ENCODE measurements around the gene CACNB1. TPM values are rescaled to one million over a fixed set of nuclear protein-coding genes. Genes with fewer than 3 reads are reported as not detected.

Gene CACNB1
- total RNA-seq, 1 experiment from 2014 or later = 20.0 TPM

DNA sequence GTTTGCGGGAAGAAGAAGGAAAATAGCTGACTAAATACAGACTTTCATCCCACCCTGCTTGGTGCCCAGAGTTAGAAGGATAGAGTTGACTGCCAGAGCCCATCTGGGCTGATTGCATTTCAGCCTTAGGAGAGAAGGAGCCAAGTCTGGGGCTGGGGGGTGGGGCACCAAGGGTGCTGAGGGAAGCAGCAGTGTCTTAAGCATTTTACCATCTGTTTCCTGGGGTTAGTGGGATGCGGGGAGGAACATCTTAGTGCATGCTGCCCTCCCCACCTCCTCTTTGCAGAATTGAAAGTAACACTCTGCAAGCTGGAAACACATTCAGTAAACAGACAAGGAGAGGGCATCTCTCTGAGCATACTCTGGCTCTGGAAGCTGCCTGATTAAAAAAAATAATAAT lies 30.0 kb downstream of the CACNB1 start:
- Histone ChIP-seq H2BK12ac (ENCODE audit: insufficient read length, low read depth, low read length) (no peak overlapping the region), H3K18ac (ENCODE audit: insufficient read length, low read depth, low read length) (no peak overlapping the region), H2BK120ac (ENCODE audit: low read depth, low read length, poor library complexity, severe bottlenecking) (no peak overlapping the region), H3T11ph (ENCODE audit: low read length) (no peak overlapping the region), H3K4me1 (ENCODE audit: insufficient read depth, low read length) (no peaks in the 10 kb centered on the region; the same call in 1 of the 2 replicates), H2AK5ac (ENCODE audit: insufficient read length, low read length) (no peak overlapping the region), H2BK5ac (ENCODE audit: insufficient read length, low read length) (no peak overlapping the region), H3K27ac (ENCODE audit: insufficient read length, low read depth, low read length) (no peak overlapping the region), H3K27me3 (ENCODE audit: insufficient read depth, low read length) (peaks cover 10% of the 10 kb centered on the region; the same call in 1 of the 2 replicates), H3K9me3 (ENCODE audit: control insufficient read depth, low read depth, low read length) (no peaks in the 10 kb centered on the region), H3K23me2 (ENCODE audit: insufficient read length, low read depth, low read length, poor library complexity, severe bottlenecking) (peaks cover 9% of the 10 kb centered on the region), H3K4me2 (ENCODE audit: insufficient read depth, insufficient read length, low read length) (no peak overlapping the region), H3K56ac (ENCODE audit: insufficient read length, low read depth, low read length) (no peak overlapping the region), H4K5ac (ENCODE audit: insufficient read length, low read depth, low read length) (no peak overlapping the region), H3K79me2 (ENCODE audit: insufficient read depth, low read length) (no peaks in the 10 kb centered on the region), H2BK15ac (ENCODE audit: low read depth, low read length) (no peak overlapping the region), H2AFZ (ENCODE audit: low read length) (no peak overlapping the region), H2BK20ac (ENCODE audit: low read depth, low read length, poor library complexity, severe bottlenecking) (no peak overlapping the region), H4K8ac (replicated peaks; ENCODE audit: insufficient read length, low read depth, low read length) (no peak overlapping the region), H3K79me1 (ENCODE audit: insufficient read depth, low read depth, low read length, poor library complexity, severe bottlenecking) (no peaks in the 10 kb centered on the region), H4K91ac (ENCODE audit: insufficient read length, low read depth, low read length) (no peak overlapping the region), H3K4ac (ENCODE audit: low read depth, low read length) (no peak overlapping the region), H3K23ac (ENCODE audit: insufficient read length, low read depth, low read length) (no peak overlapping the region), H3K14ac (ENCODE audit: insufficient read depth, low read length) (no peak overlapping the region), H3K9ac (ENCODE audit: extremely low read depth, insufficient read length, low read length) (no peak overlapping the region), H4K20me1 (ENCODE audit: control insufficient read depth, insufficient read depth, insufficient read length) (no peaks in the 10 kb centered on the region)
- WGBS (ENCODE audit: extremely low coverage, insufficient read length, low lambda C conversion rate) = no CpG with 5 or more reads among the region's 2 CpGs
- DNase-seq = no peak
- Mint-ChIP-seq H3K4me1 (peaks cover 31 to 33% of the 10 kb centered on the region in 2 experiments), H3K27ac (no peak overlapping the region), H3K4me3 (no peak overlapping the region; a peak in 1 of 5 replicates), H3K27me3 (ENCODE audit: low read depth) (peaks cover 40% of the 10 kb centered on the region), H3K36me3 (ENCODE audit: insufficient read depth in 1 of 3, low read depth in 3 of 3) (peaks cover 3 to 8% (median 7%) of the 10 kb centered on the region in 3 experiments; a peak in 5 of 7 replicates), H3K9me3 (peaks cover 4 to 8% of the 10 kb centered on the region in 2 experiments)
- TF ChIP-seq, protein P1, sequence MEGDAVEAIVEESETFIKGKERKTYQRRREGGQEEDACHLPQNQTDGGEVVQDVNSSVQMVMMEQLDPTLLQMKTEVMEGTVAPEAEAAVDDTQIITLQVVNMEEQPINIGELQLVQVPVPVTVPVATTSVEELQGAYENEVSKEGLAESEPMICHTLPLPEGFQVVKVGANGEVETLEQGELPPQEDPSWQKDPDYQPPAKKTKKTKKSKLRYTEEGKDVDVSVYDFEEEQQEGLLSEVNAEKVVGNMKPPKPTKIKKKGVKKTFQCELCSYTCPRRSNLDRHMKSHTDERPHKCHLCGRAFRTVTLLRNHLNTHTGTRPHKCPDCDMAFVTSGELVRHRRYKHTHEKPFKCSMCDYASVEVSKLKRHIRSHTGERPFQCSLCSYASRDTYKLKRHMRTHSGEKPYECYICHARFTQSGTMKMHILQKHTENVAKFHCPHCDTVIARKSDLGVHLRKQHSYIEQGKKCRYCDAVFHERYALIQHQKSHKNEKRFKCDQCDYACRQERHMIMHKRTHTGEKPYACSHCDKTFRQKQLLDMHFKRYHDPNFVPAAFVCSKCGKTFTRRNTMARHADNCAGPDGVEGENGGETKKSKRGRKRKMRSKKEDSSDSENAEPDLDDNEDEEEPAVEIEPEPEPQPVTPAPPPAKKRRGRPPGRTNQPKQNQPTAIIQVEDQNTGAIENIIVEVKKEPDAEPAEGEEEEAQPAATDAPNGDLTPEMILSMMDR (conservative IDR thresholded peaks at IDR 0.05) = no peak

Measured in H9 (cell line).